Measurements from ENCODE around the gene PDIA6. TPM values are rescaled to one million over a fixed set of nuclear protein-coding genes. Genes with fewer than 3 reads are reported as not detected.

The PDIA6 gene
- total RNA-seq, 2 experiments from 2014 or later: 146 to 150 TPM

- intact Hi-C loops (cut with micrococcal nuclease): no loop called here
- TF ChIP-seq CTCF (IDR thresholded peaks at IDR 0.05): no peak
- Mint-ChIP-seq H3K4me3 (no peak overlapping the region), H3K4me1 (ENCODE audit: low read depth) (peaks cover 17% of the 10 kb centered on the region), H3K36me3 (ENCODE audit: low read depth) (no peaks in the 10 kb centered on the region), H3K27me3 (peaks cover 21% of the 10 kb centered on the region), H3K9me3 (no peaks in the 10 kb centered on the region), H3K27ac (no peak overlapping the region)
- DNase-seq (no peak), ATAC-seq (no peak)
- ChIA-PET POLR2A (no interaction called here), CTCF (interaction anchor here (2.9 kb wide), 1 partner anchor 27 kb away, joined by 10 read pairs; no protein-coding TSS in a partner anchor)
These were observed 47.7 kb upstream of the PDIA6 start for GRCh38 chr2:10860081-10860813.

GRCh38 chr2:10859278-10859677, 46.7 kb upstream of the PDIA6 start:
- intact Hi-C loops (cut with micrococcal nuclease): no loop called here
- TF ChIP-seq CTCF (IDR thresholded peaks at IDR 0.05): no peak
- ATAC-seq (no peak), DNase-seq (no peak)
- CTCF ChIA-PET: interaction anchor here (2.9 kb wide), 1 partner anchor 26 kb away, joined by 10 read pairs; no protein-coding TSS in a partner anchor
- H3K27me3 Mint-ChIP-seq: peaks cover 20% of the 10 kb centered on the region
- POLR2A ChIA-PET: no interaction called here
- H3K36me3 Mint-ChIP-seq (ENCODE audit: low read depth): no peaks in the 10 kb centered on the region
- H3K27ac Mint-ChIP-seq: no peak overlapping the region
- no peaks in the 10 kb centered on the region for H3K9me3 Mint-ChIP-seq
- H3K4me1 Mint-ChIP-seq (ENCODE audit: low read depth): peaks cover 10% of the 10 kb centered on the region
- no peak overlapping the region for H3K4me3 Mint-ChIP-seq

GRCh38 chr2:10848541-10848940, 36.0 kb upstream of the PDIA6 start:
- Mint-ChIP-seq H3K36me3 (ENCODE audit: low read depth) (no peaks in the 10 kb centered on the region), H3K4me1 (ENCODE audit: low read depth) (no peaks in the 10 kb centered on the region), H3K27me3 (peaks cover 5% of the 10 kb centered on the region), H3K27ac (no peak overlapping the region), H3K4me3 (no peak overlapping the region), H3K9me3 (no peaks in the 10 kb centered on the region)
- no peak for DNase-seq
- ChIA-PET CTCF (interaction anchor here (1.1 kb wide), 1 partner anchor 13 kb away, joined by 4 read pairs; no protein-coding TSS in a partner anchor), POLR2A (no interaction called here)
- ATAC-seq: no peak
- TF ChIP-seq CTCF (IDR thresholded peaks at IDR 0.05): no peak
- intact Hi-C loops (cut with micrococcal nuclease): no loop called here

GRCh38 chr2:10847008-10847407, 34.4 kb upstream of the PDIA6 start:
- H3K4me1 Mint-ChIP-seq (ENCODE audit: low read depth): no peaks in the 10 kb centered on the region
- ATAC-seq: no peak
- H3K36me3 Mint-ChIP-seq (ENCODE audit: low read depth): no peaks in the 10 kb centered on the region
- intact Hi-C loops (cut with micrococcal nuclease): no loop called here
- H3K27me3 Mint-ChIP-seq: peaks cover 6% of the 10 kb centered on the region
- no peak overlapping the region for H3K4me3 Mint-ChIP-seq
- CTCF ChIA-PET: interaction anchor here (0.7 to 1.4 kb wide), 2 partner anchors 285 to 841 kb away, joined by 3 read pairs; no protein-coding TSS in a partner anchor
- peaks cover 5% of the 10 kb centered on the region for H3K9me3 Mint-ChIP-seq
- no peak for TF ChIP-seq CTCF (IDR thresholded peaks at IDR 0.05)
- no peak overlapping the region for H3K27ac Mint-ChIP-seq
- DNase-seq: no peak
- POLR2A ChIA-PET: interaction anchor here (0.6 kb wide), 1 partner anchor 28 kb away, joined by 3 read pairs; no protein-coding TSS in a partner anchor

- Mint-ChIP-seq H3K4me1 (ENCODE audit: low read depth) (no peaks in the 10 kb centered on the region), H3K27ac (no peak overlapping the region), H3K9me3 (peaks cover 8% of the 10 kb centered on the region), H3K36me3 (ENCODE audit: low read depth) (no peaks in the 10 kb centered on the region), H3K4me3 (no peak overlapping the region), H3K27me3 (peaks cover 6% of the 10 kb centered on the region)
- CTCF ChIA-PET: interaction anchor here (0.7 kb wide), 1 partner anchor 841 kb away, joined by 3 read pairs; no protein-coding TSS in a partner anchor
- DNase-seq: no peak
- no peak for TF ChIP-seq CTCF (IDR thresholded peaks at IDR 0.05)
- ATAC-seq: no peak
- POLR2A ChIA-PET: no interaction called here
- intact Hi-C loops (cut with micrococcal nuclease): no loop called here
These were observed 33.7 kb upstream of the PDIA6 start for GRCh38 chr2:10846110-10846861.
